H1 (cell line): Measurements from ENCODE around the gene STX16. TPM values are rescaled to one million over a fixed set of nuclear protein-coding genes. Genes with fewer than 3 reads are reported as not detected.

Source experiments
- CTCF ChIA-PET: fragments of 300-600 bp; sonication (Branson Sonifier 250); formaldehyde crosslinking; loops from one replicate; lab custom pipeline; 2021; ENCODE audit not compliant: partially characterized antibody; lab: Charles Lee
- POLR2A ChIA-PET: fragments of 300-600 bp; sonication (Branson Sonifier 250); formaldehyde crosslinking; loops from one replicate; lab custom pipeline; 2021; ENCODE audit warnings: inconsistent platforms; ENCODE audit not compliant: partially characterized antibody; lab: Charles Lee
- DNase-seq, 2 experiments: peaks; one replicate each; pipeline versions ENCODE4 v3.0.0 to v3.0.0-alpha.2; 2010 to 2022; ENCODE audit warnings: low spot score in 2 of 2, low read depth in 1 of 2, mixed read lengths in 1 of 2
- FAIRE-seq: peaks from 2 replicates; lab custom pipeline; 2011; peaks lifted over from hg19 to GRCh38; lab: Jason Lieb, UNC
- H2AFZ ChIP-seq: 2 replicates; pipeline ENCODE4 v1.8.1; 2012; ENCODE audit warnings: low read length, inconsistent platforms
- H2AK5ac ChIP-seq: 2 replicates; pipeline ENCODE4 v1.6.1; 2013; ENCODE audit warnings: low read depth, low read length
- H2BK120ac ChIP-seq: replicated peaks from 2 replicates; pipeline ENCODE3; 2013; ENCODE audit warnings: low read depth, low read length, inconsistent platforms
- H2BK12ac ChIP-seq: 2 replicates; pipeline ENCODE4 v1.6.1; 2013; ENCODE audit warnings: low read depth, low read length
- H2BK15ac ChIP-seq: 2 replicates; pipeline ENCODE4 v1.6.1; 2013; ENCODE audit warnings: low read length
- H2BK20ac ChIP-seq: 2 replicates; pipeline ENCODE4 v1.6.1; 2013; ENCODE audit warnings: low read length
- H2BK5ac ChIP-seq: 2 replicates; pipeline ENCODE4 v1.6.1; 2013; ENCODE audit warnings: low read depth, low read length
- H3K14ac ChIP-seq: 2 replicates; pipeline ENCODE4 v1.6.1; 2013; ENCODE audit warnings: inconsistent platforms; ENCODE audit not compliant: insufficient read length
- H3K18ac ChIP-seq: 2 replicates; pipeline ENCODE4 v1.6.1; 2013; ENCODE audit warnings: low read length; ENCODE audit errors: extremely low read depth
- H3K23ac ChIP-seq: 2 replicates; pipeline ENCODE4 v1.6.1; 2013; ENCODE audit warnings: inconsistent platforms; ENCODE audit not compliant: insufficient read length
- H3K23me2 ChIP-seq: 2 replicates; pipeline ENCODE4 v1.6.1; 2013; ENCODE audit warnings: low read depth, low read length
- H3K27ac ChIP-seq: 2 replicates; pipeline ENCODE4 v1.6.1; 2011; ENCODE audit warnings: low read depth, low read length, inconsistent platforms
- H3K27me3 ChIP-seq, 4 experiments: replicated peaks in 1 of 4; 1 replicate in 1 of 4; 2 replicates in 3 of 4; pipeline versions ENCODE4 v1.6.1 to v1.8.1; 2011 to 2013; ENCODE audit warnings: low read length in 3 of 4, mild to moderate bottlenecking in 3 of 4, inconsistent platforms in 2 of 4, mixed read lengths in 2 of 4, moderate library complexity in 1 of 4; ENCODE audit not compliant: control insufficient read depth in 3 of 4, insufficient read depth in 3 of 4; ENCODE audit errors: extremely low read depth in 1 of 4
- H3K36me3 ChIP-seq, 4 experiments: 2 replicates each; pipeline versions ENCODE4 v1.6.1 to v1.8.1; 2011 to 2013; ENCODE audit warnings: mild to moderate bottlenecking in 4 of 4, low read length in 3 of 4, moderate library complexity in 2 of 4, control low read depth in 1 of 4, inconsistent platforms in 1 of 4; ENCODE audit not compliant: insufficient read depth in 4 of 4, control insufficient read depth in 2 of 4
- H3K4ac ChIP-seq: replicated peaks from 2 replicates; pipeline ENCODE3; 2013; ENCODE audit warnings: low read length, low read depth, mixed read lengths, inconsistent platforms; ENCODE audit not compliant: insufficient read length
- H3K4me1 ChIP-seq, 4 experiments: replicated peaks in 1 of 4; 1 replicate in 1 of 4; 2 replicates in 3 of 4; pipeline versions ENCODE4 v1.6.1 to v1.8.1; 2011 to 2013; ENCODE audit warnings: low read length in 3 of 4, inconsistent platforms in 2 of 4, mixed read lengths in 1 of 4; ENCODE audit not compliant: insufficient read depth in 4 of 4, control insufficient read depth in 3 of 4
- H3K4me2 ChIP-seq, 2 experiments: 2 replicates each; pipeline versions ENCODE4 v1.6.1 to v1.8.1; 2011 to 2013; ENCODE audit warnings: low read depth in 2 of 2, low read length in 2 of 2, control low read depth in 1 of 2, inconsistent platforms in 1 of 2, mild to moderate bottlenecking in 1 of 2; ENCODE audit not compliant: insufficient read depth in 1 of 2
- H3K4me3 ChIP-seq, 4 experiments: fragments of 200-600, 300-600 bp in 1 of 4; sonication (generic), shearing (Covaris generic), sonication (Bioruptor Twin) in 1 of 4; 2 replicates each; pipeline versions ENCODE4 v1.5.1 to v1.8.1; 2011 to 2016; ENCODE audit warnings: low read length in 4 of 4, low read depth in 3 of 4, control low read depth in 2 of 4, inconsistent platforms in 2 of 4, mild to moderate bottlenecking in 2 of 4, mixed read lengths in 1 of 4, moderate library complexity in 1 of 4; ENCODE audit not compliant: insufficient read depth in 2 of 4; ENCODE audit errors: extremely low read depth in 1 of 4
- H3K56ac ChIP-seq: replicated peaks from 2 replicates; pipeline ENCODE3; 2013; ENCODE audit warnings: low read depth, mild to moderate bottlenecking, mixed read lengths, low read length, inconsistent platforms; ENCODE audit not compliant: insufficient read length
- H3K79me1 ChIP-seq: 2 replicates; pipeline ENCODE4 v1.6.1; 2013; ENCODE audit warnings: low read depth, low read length, control low read depth
- H3K79me2 ChIP-seq, 2 experiments: 2 replicates each; pipeline versions ENCODE4 v1.6.1 to v1.8.1; 2012 to 2013; ENCODE audit warnings: low read length in 2 of 2, mild to moderate bottlenecking in 2 of 2, inconsistent platforms in 1 of 2; ENCODE audit not compliant: insufficient read depth in 2 of 2, control insufficient read depth in 1 of 2
- H3K9ac ChIP-seq, 4 experiments: replicated peaks in 1 of 4; 1 replicate in 1 of 4; 2 replicates in 3 of 4; pipeline versions ENCODE4 v1.6.1 to v1.8.1; 2011 to 2013; ENCODE audit warnings: low read depth in 3 of 4, low read length in 3 of 4, control low read depth in 2 of 4, mild to moderate bottlenecking in 2 of 4, moderate library complexity in 2 of 4, inconsistent platforms in 1 of 4; ENCODE audit errors: extremely low read depth in 1 of 4
- H3K9me3 ChIP-seq, 2 experiments: 2 replicates each; pipeline versions ENCODE4 v1.6.1 to v1.8.1; 2012 to 2013; ENCODE audit warnings: mild to moderate bottlenecking in 2 of 2, moderate library complexity in 2 of 2, control low read depth in 1 of 2, inconsistent platforms in 1 of 2, low read depth in 1 of 2, low read length in 1 of 2, mixed read lengths in 1 of 2; ENCODE audit not compliant: insufficient read depth in 2 of 2
- H4K20me1 ChIP-seq, 2 experiments: replicated peaks in 1 of 2; 2 replicates each; pipeline versions ENCODE3 to v1.8.1; 2011 to 2013; ENCODE audit warnings: inconsistent platforms in 2 of 2, low read length in 2 of 2, mild to moderate bottlenecking in 1 of 2; ENCODE audit not compliant: insufficient read depth in 2 of 2, control insufficient read depth in 1 of 2
- H4K5ac ChIP-seq: 2 replicates; pipeline ENCODE4 v1.6.1; 2013; ENCODE audit warnings: low read length, low read depth, mixed read lengths, inconsistent platforms; ENCODE audit not compliant: insufficient read length
- H4K8ac ChIP-seq: 2 replicates; pipeline ENCODE4 v1.8.0; 2013; ENCODE audit warnings: mild to moderate bottlenecking, moderate library complexity, low read length, inconsistent platforms; ENCODE audit not compliant: insufficient read depth; ENCODE audit errors: extremely low read depth
- H4K91ac ChIP-seq: replicated peaks from 2 replicates; pipeline ENCODE3; 2013; ENCODE audit warnings: low read length, mixed read lengths, inconsistent platforms; ENCODE audit not compliant: insufficient read length
- ATF2 ChIP-seq: IDR thresholded peaks from 2 replicates; pipeline ENCODE4 v1.6.1; 2012; ENCODE audit warnings: low read length, inconsistent platforms
- CTBP2 ChIP-seq: IDR thresholded peaks from 2 replicates; pipeline ENCODE4 v1.7.0; 2011; ENCODE audit warnings: borderline replicate concordance, mild to moderate bottlenecking, moderate library complexity, mixed read lengths, low read length; ENCODE audit not compliant: insufficient read depth, insufficient read length
- HDAC2 ChIP-seq, 2 experiments: fragments of 300-600 bp in 1 of 2; sonication (generic) in 1 of 2; IDR thresholded peaks; 2 replicates each; pipeline ENCODE4 v1.6.1; 2011 to 2012; ENCODE audit warnings: low read depth in 2 of 2, low read length in 2 of 2, mild to moderate bottlenecking in 2 of 2, moderate library complexity in 2 of 2, borderline replicate concordance in 1 of 2, inconsistent platforms in 1 of 2
- JUND ChIP-seq: IDR thresholded peaks from 2 replicates; pipeline ENCODE4 v1.6.1; 2011; ENCODE audit warnings: mild to moderate bottlenecking, improper control_type of control experiment, low read length
- NANOG ChIP-seq: IDR thresholded peaks from 2 replicates; pipeline ENCODE4 v1.6.1; 2011; ENCODE audit warnings: low read length, low read depth, mild to moderate bottlenecking, inconsistent platforms; ENCODE audit not compliant: insufficient read depth, poor library complexity, severe bottlenecking
- NRF1 ChIP-seq: IDR thresholded peaks from 2 replicates; pipeline ENCODE4 v1.6.1; 2011; ENCODE audit warnings: mild to moderate bottlenecking, low read depth, low read length, improper control_type of control experiment
- SP1 ChIP-seq: IDR thresholded peaks from 2 replicates; pipeline ENCODE4 v1.6.1; 2011; ENCODE audit warnings: low read depth, low read length
- SP4 ChIP-seq: IDR thresholded peaks from 2 replicates; pipeline ENCODE4 v1.6.1; 2012; ENCODE audit warnings: low read length, inconsistent platforms
- TCF12 ChIP-seq: IDR thresholded peaks from 2 replicates; pipeline ENCODE4 v1.6.1; 2011; ENCODE audit warnings: low read depth, mild to moderate bottlenecking, low read length
- ZNF274 ChIP-seq: IDR thresholded peaks from 2 replicates; pipeline ENCODE4 v1.7.0; 2012; ENCODE audit warnings: low read length, borderline replicate concordance; ENCODE audit errors: extremely low read depth
- WGBS, 2 experiments: shearing (Covaris generic) in 1 of 2; methylation state at CpG; one replicate each; pipeline versions ENCODE4 v1.1.6 to v1.1.7; 2013 to 2015; ENCODE audit warnings: low lambda C conversion rate in 2 of 2, mixed read lengths in 2 of 2, inconsistent platforms in 1 of 2, low coverage in 1 of 2, missing lambda C conversion rate in 1 of 2; ENCODE audit not compliant: insufficient replicate concordance in 2 of 2, insufficient coverage in 1 of 2, insufficient read length in 1 of 2; ENCODE audit errors: extremely low coverage in 1 of 2, missing lambda C conversion rate in 1 of 2; 5-methylcytosine and 5-hydroxymethylcytosine counted together
- polyA plus RNA-seq, 7 experiments: library from polyadenylated mRNA; depleted of rRNA in 3 of 7; stranded (reverse) in 5 of 7; unstranded in 2 of 7; fragments of >200 nt in 5 of 7; fragments of 200-250 nt in 2 of 7; gene quantifications; 1 replicate in 5 of 7; 2 replicates in 1 of 7; 4 replicates in 1 of 7; pipeline versions ENCODE4 v1.2.1 to v1.2.3, GENCODE V29; 2011 to 2013; ENCODE audit warnings: missing spikeins in 2 of 7, mixed read lengths in 2 of 7
- total RNA-seq: library from RNA; stranded (reverse); fragmentation: NEBNext Ultra II Directional; extraction: Animal tissue kit (Norgen Biotek cat#: 25700); gene quantifications from 2 replicates; pipeline ENCODE4 v1.2.1, GENCODE V29; 2021
- TF ChIP-seq, protein P1 (sequence below): IDR thresholded peaks from 2 replicates; pipeline ENCODE4 v1.6.1; 2011; ENCODE audit warnings: low read depth, mild to moderate bottlenecking, low read length; ENCODE audit not compliant: insufficient read depth

The STX16 gene
- total and polyA plus RNA-seq, 2 of the 8 experiments (the other 6 are each of a cell fraction or from before 2014, with no cell fraction given) = 45.2 to 61.6 TPM

- no peaks in the 10 kb centered on the region; a peak in 1 of 7 replicates for H3K4me1 ChIP-seq
- no peak overlapping the region for H2BK15ac ChIP-seq
- H3K4me3 ChIP-seq = no peak overlapping the region
- no peak overlapping the region for H3K23ac ChIP-seq
- H4K91ac ChIP-seq = no peak overlapping the region
- no peak for FAIRE-seq
- H3K4me2 ChIP-seq = no peak overlapping the region
- no peak overlapping the region for H4K5ac ChIP-seq
- TF ChIP-seq JUND (no peak), TCF12 (no peak), SP1 (no peak), HDAC2 (IDR thresholded peaks at IDR 0.05; ENCODE audit: borderline replicate concordance in 1 of 2, low read depth in 2 of 2, low read length in 2 of 2) (no peak), NANOG (no peak), NRF1 (no peak), ATF2 (no peak), ZNF274 (no peak), CTBP2 (no peak), SP4 (no peak)
- TF ChIP-seq, protein P1, sequence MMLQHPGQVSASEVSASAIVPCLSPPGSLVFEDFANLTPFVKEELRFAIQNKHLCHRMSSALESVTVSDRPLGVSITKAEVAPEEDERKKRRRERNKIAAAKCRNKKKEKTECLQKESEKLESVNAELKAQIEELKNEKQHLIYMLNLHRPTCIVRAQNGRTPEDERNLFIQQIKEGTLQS = no peak
- TF ChIP-seq, all 59 proteins: peak for 0
- Histone ChIP-seq H3K23me2 (no peaks in the 10 kb centered on the region), H2BK20ac (no peak overlapping the region), H3K14ac (no peak overlapping the region), H3K56ac (no peak overlapping the region), H4K8ac (no peak overlapping the region), H3K79me2 (no peaks in the 10 kb centered on the region), H2BK5ac (no peak overlapping the region), H3K27ac (no peak overlapping the region), H3K9me3 (no peaks in the 10 kb centered on the region; a peak in 1 of 4 replicates), H3K27me3 (no peaks in the 10 kb centered on the region; a peak in 2 of 7 replicates), H3K36me3 (no peaks in the 10 kb centered on the region), H3K79me1 (no peaks in the 10 kb centered on the region), H2AFZ (no peak overlapping the region), H2BK120ac (no peak overlapping the region), H2AK5ac (no peak overlapping the region), H4K20me1 (no peaks in the 10 kb centered on the region), H3K4ac (no peak overlapping the region), H2BK12ac (no peak overlapping the region), H3K18ac (no peak overlapping the region), H3K9ac (no peak overlapping the region)
- ChIA-PET POLR2A (no interaction called here), CTCF (interaction anchor here (1.1 to 1.9 kb wide), 2 partner anchors 18 to 20 kb away, joined by 4 to 5 read pairs; no protein-coding TSS in a partner anchor)
- 94% methylated on average over 5 of the region's 5 CpGs; no CpG with 5 or more reads in 1 of the 2 experiments for whole genome bisulfite sequencing, 2 experiments
- no peak for DNase-seq
These were observed 49.0 kb upstream of the STX16 start for GRCh38 chr20:58602124-58602523.
